Epithelial cell of proximal tubule (primary cell): Measurements from ENCODE around the gene PTDSS2. TPM values are rescaled to one million over a fixed set of nuclear protein-coding genes. Genes with fewer than 3 reads are reported as not detected.
"Not testable (repeated sequence)": the region's sequence is repeated elsewhere in the genome, so short reads cannot be mapped to it uniquely, and the experiment has no call there.

ENCODE experiments used
- DNase-seq: peaks from one replicate; pipeline ENCODE4 v3.0.0-alpha.2; 2011; ENCODE audit warnings: low read depth
- H3K4me3 ChIP-seq: 2 replicates; pipeline ENCODE4 v1.5.1; 2011; ENCODE audit warnings: low read depth, mild to moderate bottlenecking, low read length
- total RNA-seq: library from RNA; depleted of rRNA; stranded (reverse); fragments of >200 nt; gene quantifications from 2 replicates; pipeline ENCODE4 v1.2.3, GENCODE V29; 2015
- TF ChIP-seq, protein P1 (sequence below): conservative IDR thresholded peaks from 2 replicates; pipeline ENCODE4 v1.5.1; 2012; ENCODE audit warnings: low read depth, mild to moderate bottlenecking, low read length

PTDSS2 gene
- total RNA-seq, 1 donor from 2014 or later, result 53.4 TPM

- DNase-seq, result no peak
- TF ChIP-seq, protein P1, sequence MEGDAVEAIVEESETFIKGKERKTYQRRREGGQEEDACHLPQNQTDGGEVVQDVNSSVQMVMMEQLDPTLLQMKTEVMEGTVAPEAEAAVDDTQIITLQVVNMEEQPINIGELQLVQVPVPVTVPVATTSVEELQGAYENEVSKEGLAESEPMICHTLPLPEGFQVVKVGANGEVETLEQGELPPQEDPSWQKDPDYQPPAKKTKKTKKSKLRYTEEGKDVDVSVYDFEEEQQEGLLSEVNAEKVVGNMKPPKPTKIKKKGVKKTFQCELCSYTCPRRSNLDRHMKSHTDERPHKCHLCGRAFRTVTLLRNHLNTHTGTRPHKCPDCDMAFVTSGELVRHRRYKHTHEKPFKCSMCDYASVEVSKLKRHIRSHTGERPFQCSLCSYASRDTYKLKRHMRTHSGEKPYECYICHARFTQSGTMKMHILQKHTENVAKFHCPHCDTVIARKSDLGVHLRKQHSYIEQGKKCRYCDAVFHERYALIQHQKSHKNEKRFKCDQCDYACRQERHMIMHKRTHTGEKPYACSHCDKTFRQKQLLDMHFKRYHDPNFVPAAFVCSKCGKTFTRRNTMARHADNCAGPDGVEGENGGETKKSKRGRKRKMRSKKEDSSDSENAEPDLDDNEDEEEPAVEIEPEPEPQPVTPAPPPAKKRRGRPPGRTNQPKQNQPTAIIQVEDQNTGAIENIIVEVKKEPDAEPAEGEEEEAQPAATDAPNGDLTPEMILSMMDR, result no peak
- no peak overlapping the region for H3K4me3 ChIP-seq
Observed at GRCh38 chr11:420054-420910, 29.8 kb upstream of the PTDSS2 start.

- DNase-seq, result no peak
- TF ChIP-seq, protein P1, result no peak
- no peak overlapping the region for H3K4me3 ChIP-seq
Observed at GRCh38 chr11:420911-421321, 29.2 kb upstream of the PTDSS2 start.

DNA sequence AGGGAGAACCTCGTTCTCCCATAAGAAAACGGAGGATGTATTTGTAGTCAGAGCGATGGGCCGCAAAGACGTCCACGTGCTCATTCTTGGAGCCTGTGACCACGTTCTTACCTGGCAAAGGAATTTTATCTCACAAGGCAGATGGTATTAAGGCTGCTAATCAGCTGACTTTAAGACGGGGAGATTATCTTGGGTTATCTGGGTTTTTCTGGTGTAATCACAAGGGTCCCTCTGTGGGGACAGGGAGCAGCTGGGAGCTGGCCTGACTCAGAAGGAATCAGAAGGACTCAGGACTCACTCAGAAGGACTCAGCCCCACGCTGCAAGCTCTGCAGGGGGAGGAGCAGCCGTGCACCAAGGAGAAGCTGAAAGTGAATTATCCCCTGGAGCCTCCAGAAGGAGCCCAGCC lies 27.8 kb upstream of the PTDSS2 start:
- TF ChIP-seq, protein P1, result no peak
- no peak for DNase-seq
- H3K4me3 ChIP-seq, result no peak overlapping the region

DNA sequence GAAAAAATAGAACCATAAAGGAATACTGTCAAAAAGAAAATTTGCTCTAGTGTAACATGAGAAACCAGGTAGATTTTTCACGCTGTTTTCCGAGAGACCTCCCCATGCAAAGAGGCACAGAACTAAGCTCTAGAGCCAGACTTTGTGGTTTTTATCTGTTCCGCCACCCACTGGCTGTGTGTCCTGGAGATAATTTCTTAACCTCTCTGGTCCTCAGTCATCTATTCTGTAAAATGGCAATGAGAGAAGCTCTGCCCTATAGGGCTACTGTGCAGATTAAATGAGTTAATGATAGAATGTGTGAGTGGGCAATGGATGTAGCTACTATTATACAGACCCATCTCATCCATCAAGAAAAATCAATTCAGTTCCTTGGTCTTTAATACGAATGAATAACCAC lies 25.8 kb upstream of the PTDSS2 start:
- no peak for DNase-seq
- TF ChIP-seq, protein P1, result no peak
- H3K4me3 ChIP-seq, result no peak overlapping the region

GRCh38 chr11:424766-425165 lies 25.3 kb upstream of the PTDSS2 start:
- not testable (repeated sequence) for H3K4me3 ChIP-seq, DNase-seq

DNA sequence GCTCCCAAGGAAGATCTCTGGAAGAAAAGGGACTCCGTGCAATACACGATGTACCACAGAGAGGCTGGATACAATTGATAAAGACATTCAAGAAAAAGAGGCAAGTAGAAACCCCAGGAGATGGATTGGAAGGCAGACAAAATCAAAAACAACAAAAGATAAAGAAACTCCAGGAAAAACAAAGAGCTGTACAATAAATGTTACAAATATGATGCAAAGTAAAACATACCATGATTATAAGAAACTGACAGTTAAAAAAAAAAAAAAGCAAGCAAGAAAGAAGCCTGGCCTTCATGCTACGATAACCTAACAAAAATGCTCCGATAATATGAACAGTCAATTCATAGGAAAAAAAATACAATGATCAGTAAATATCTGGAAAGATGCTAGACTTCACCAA lies 24.8 kb upstream of the PTDSS2 start:
- DNase-seq, result no peak
- TF ChIP-seq, protein P1, result no peak
- H3K4me3 ChIP-seq, result no peak overlapping the region

GRCh38 chr11:426851-427250 lies 23.2 kb upstream of the PTDSS2 start:
- TF ChIP-seq, protein P1, result no peak

More at GRCh38 chr11:426851-427250, 23.2 kb upstream of the PTDSS2 start:
- H3K4me3 ChIP-seq, result no peak overlapping the region
- no peak for DNase-seq
